Large intestine (tissue), 3 donors: ENCODE results near the gene PTPRG. TPM values are rescaled to one million over a fixed set of nuclear protein-coding genes. Genes with fewer than 3 reads are reported as not detected.

Experiments
- DNase-seq, 2 donors: peaks; one replicate each; pipeline versions ENCODE4 v3.0.0 to v3.0.0-alpha.2; 2013
- H3K27ac ChIP-seq: one replicate; pipeline ENCODE4 v1.5.1; 2013; ENCODE audit warnings: low read length
- H3K27me3 ChIP-seq: 2 replicates; pipeline ENCODE4 v1.6.1; 2013; ENCODE audit warnings: low read length; ENCODE audit not compliant: control insufficient read depth, insufficient read depth
- H3K36me3 ChIP-seq: 2 replicates; pipeline ENCODE4 v1.6.1; 2013; ENCODE audit warnings: low read length; ENCODE audit not compliant: control insufficient read depth, insufficient read depth
- H3K4me1 ChIP-seq: one replicate; pipeline ENCODE4 v1.6.1; 2013; ENCODE audit warnings: low read length; ENCODE audit not compliant: control insufficient read depth, insufficient read depth
- H3K4me3 ChIP-seq: one replicate; pipeline ENCODE4 v1.5.1; 2013; ENCODE audit warnings: low read length
- H3K9me3 ChIP-seq: one replicate; pipeline ENCODE4 v1.6.1; 2013; ENCODE audit warnings: mild to moderate bottlenecking, low read depth, low read length, moderate library complexity; ENCODE audit not compliant: control insufficient read depth
- WGBS: methylation state at CpG from one replicate; pipeline ENCODE4 v1.1.5; 2013; ENCODE audit warnings: low lambda C conversion rate; ENCODE audit not compliant: insufficient coverage; 5-methylcytosine and 5-hydroxymethylcytosine counted together
- polyA plus RNA-seq: library from polyadenylated mRNA; unstranded; fragments of 120-200 nt; gene quantifications from one replicate; pipeline ENCODE4 v1.2.1, GENCODE V29; 2013

PTPRG gene
- polyA plus RNA-seq, 1 donor = 18.3 TPM

GRCh38 chr3:62284442-62284841 lies 723.1 kb downstream of the PTPRG start:
- no peak for DNase-seq
- no peak overlapping the region for H3K27ac ChIP-seq
- H3K36me3 ChIP-seq = peaks cover 7% of the 10 kb centered on the region
- no peaks in the 10 kb centered on the region for H3K4me1 ChIP-seq
- no peaks in the 10 kb centered on the region for H3K27me3 ChIP-seq
- 83% methylated on average over 1 of the region's 2 CpGs for WGBS
- no peaks in the 10 kb centered on the region for H3K9me3 ChIP-seq
- no peak overlapping the region for H3K4me3 ChIP-seq

- WGBS = 95% methylated on average over 3 of the region's 4 CpGs
These were observed 726.1 kb downstream of the PTPRG start for GRCh38 chr3:62287392-62287927.

GRCh38 chr3:62289922-62290321 lies 728.6 kb downstream of the PTPRG start:
- WGBS = 86% methylated on average over 1 of the region's 2 CpGs
- no peak for DNase-seq
- peaks cover 4% of the 10 kb centered on the region for H3K36me3 ChIP-seq
- H3K4me1 ChIP-seq = no peaks in the 10 kb centered on the region
- H3K27ac ChIP-seq = no peak overlapping the region
- H3K4me3 ChIP-seq = no peak overlapping the region
- H3K27me3 ChIP-seq = no peaks in the 10 kb centered on the region
- no peaks in the 10 kb centered on the region for H3K9me3 ChIP-seq

More at GRCh38 chr3:62287392-62287927, 726.1 kb downstream of the PTPRG start:
- H3K4me3 ChIP-seq = no peak overlapping the region
- no peak overlapping the region for H3K27ac ChIP-seq
- H3K9me3 ChIP-seq = no peaks in the 10 kb centered on the region
- H3K36me3 ChIP-seq = peaks cover 2% of the 10 kb centered on the region
- H3K4me1 ChIP-seq = no peaks in the 10 kb centered on the region
- no peaks in the 10 kb centered on the region for H3K27me3 ChIP-seq
- no peak for DNase-seq

- no peaks in the 10 kb centered on the region for H3K27me3 ChIP-seq
- no peaks in the 10 kb centered on the region for H3K4me1 ChIP-seq
- no peak overlapping the region for H3K27ac ChIP-seq
- H3K36me3 ChIP-seq = peaks cover 4% of the 10 kb centered on the region
- no peak overlapping the region for H3K4me3 ChIP-seq
- 75% methylated on average over 1 of the region's 2 CpGs for WGBS
- DNase-seq = no peak
- no peaks in the 10 kb centered on the region for H3K9me3 ChIP-seq
These were observed 731.8 kb downstream of the PTPRG start for GRCh38 chr3:62293051-62293780.

- H3K4me3 ChIP-seq = no peak overlapping the region
- H3K9me3 ChIP-seq = no peaks in the 10 kb centered on the region
- H3K36me3 ChIP-seq = peaks cover 4% of the 10 kb centered on the region
- no peak for DNase-seq
- no CpG with 5 or more reads among the region's 2 CpGs for WGBS
- H3K27me3 ChIP-seq = no peaks in the 10 kb centered on the region
- H3K27ac ChIP-seq = no peak overlapping the region
- no peaks in the 10 kb centered on the region for H3K4me1 ChIP-seq
These were observed 734.2 kb downstream of the PTPRG start for GRCh38 chr3:62295571-62295970.

GRCh38 chr3:62300617-62301016 lies 739.2 kb downstream of the PTPRG start:
- Histone ChIP-seq H3K27me3 (no peaks in the 10 kb centered on the region), H3K4me3 (no peak overlapping the region), H3K36me3 (no peaks in the 10 kb centered on the region), H3K4me1 (no peaks in the 10 kb centered on the region), H3K9me3 (peaks cover 10% of the 10 kb centered on the region), H3K27ac (no peak overlapping the region)
- WGBS = no CpG with 5 or more reads among the region's 3 CpGs
- no peak for DNase-seq

- DNase-seq = no peak
- Histone ChIP-seq H3K27ac (no peak overlapping the region), H3K9me3 (no peaks in the 10 kb centered on the region), H3K27me3 (no peaks in the 10 kb centered on the region), H3K4me3 (no peak overlapping the region), H3K4me1 (no peaks in the 10 kb centered on the region), H3K36me3 (no peaks in the 10 kb centered on the region)
- no CpG with 5 or more reads among the region's 1 CpG for WGBS
These were observed 750.8 kb downstream of the PTPRG start for GRCh38 chr3:62312201-62312600.

GRCh38 chr3:62316525-62316924 lies 755.2 kb downstream of the PTPRG start:
- no CpG with 5 or more reads among the region's 1 CpG for WGBS
- Histone ChIP-seq H3K9me3 (no peaks in the 10 kb centered on the region), H3K4me1 (no peaks in the 10 kb centered on the region), H3K36me3 (no peaks in the 10 kb centered on the region), H3K27me3 (no peaks in the 10 kb centered on the region), H3K4me3 (no peak overlapping the region), H3K27ac (no peak overlapping the region)
- no peak for DNase-seq

GRCh38 chr3:62318365-62318751 lies 757.0 kb downstream of the PTPRG start:
- Histone ChIP-seq H3K4me3 (peak overlapping the region; percentile 56), H3K36me3 (no peaks in the 10 kb centered on the region), H3K4me1 (no peaks in the 10 kb centered on the region), H3K9me3 (no peaks in the 10 kb centered on the region), H3K27ac (no peak overlapping the region), H3K27me3 (no peaks in the 10 kb centered on the region)
- no peak for DNase-seq
- WGBS = 29% methylated on average over 6 of the region's 12 CpGs

- no peaks in the 10 kb centered on the region for H3K27me3 ChIP-seq
- peak overlapping the region; percentile 44 for H3K27ac ChIP-seq
- no peaks in the 10 kb centered on the region for H3K4me1 ChIP-seq
- no peaks in the 10 kb centered on the region for H3K9me3 ChIP-seq
- no CpG with 5 or more reads among the region's 60 CpGs for WGBS
- peak; percentile 84 to 85 for DNase-seq
- no peaks in the 10 kb centered on the region for H3K36me3 ChIP-seq
- H3K4me3 ChIP-seq = peak overlapping the region; percentile 56
These were observed 757.6 kb downstream of the PTPRG start for GRCh38 chr3:62318752-62319569.
